HUES6 (cell line): ENCODE results near the gene CTBP2.

ENCODE experiments used
- H3K27ac ChIP-seq: 2 replicates; pipeline ENCODE4 v1.7.0; 2013; ENCODE audit warnings: low read depth, mild to moderate bottlenecking, low read length, inconsistent platforms
- H3K27me3 ChIP-seq: 2 replicates; pipeline ENCODE4 v1.6.1; 2013; ENCODE audit warnings: low read length; ENCODE audit not compliant: control insufficient read depth, insufficient read depth
- H3K36me3 ChIP-seq: 2 replicates; pipeline ENCODE4 v1.6.1; 2013; ENCODE audit warnings: low read length; ENCODE audit not compliant: control insufficient read depth, insufficient read depth
- H3K4me1 ChIP-seq: 2 replicates; pipeline ENCODE4 v1.6.1; 2013; ENCODE audit warnings: low read length; ENCODE audit not compliant: control insufficient read depth, insufficient read depth
- H3K4me3 ChIP-seq: 2 replicates; pipeline ENCODE4 v1.5.1; 2013; ENCODE audit warnings: low read depth, low read length
- H3K9ac ChIP-seq: one replicate; pipeline ENCODE4 v1.6.1; 2013; ENCODE audit warnings: mild to moderate bottlenecking, low read length
- H3K9me3 ChIP-seq: 2 replicates; pipeline ENCODE4 v1.6.1; 2013; ENCODE audit warnings: low read depth, low read length; ENCODE audit not compliant: control insufficient read depth, insufficient read depth

The CTBP2 gene

GRCh38 chr10:125159932-125160855 lies at the start of gene CTBP2:
Gene CTBP2, minus strand, starts transcription at chr10:125160563.
- Histone ChIP-seq H3K4me3 (peak within 1 kb of the TSS; percentile 80), H3K27me3 (no peaks in the 10 kb centered on the region), H3K27ac (peak within 1 kb of the TSS; percentile 93; the same call in 1 of the 2 replicates), H3K9ac (peak within 1 kb of the TSS; percentile 92), H3K9me3 (no peaks in the 10 kb centered on the region), H3K36me3 (no peaks in the 10 kb centered on the region; the same call in 1 of the 2 replicates), H3K4me1 (peaks cover 33% of the 10 kb centered on the region)

GRCh38 chr10:125209591-125210355 lies 49.4 kb upstream of the CTBP2 start:
- 0 out of 2 replicates have a peak, but pooled peaks cover 2% of the 10 kb centered on the region for H3K9me3 ChIP-seq
- H3K27ac ChIP-seq = no peak overlapping the region
- H3K36me3 ChIP-seq = no peaks in the 10 kb centered on the region
- no peak overlapping the region for H3K9ac ChIP-seq
- no peaks in the 10 kb centered on the region for H3K4me1 ChIP-seq
- H3K4me3 ChIP-seq = no peak overlapping the region
- H3K27me3 ChIP-seq = no peaks in the 10 kb centered on the region

- Histone ChIP-seq H3K4me3 (no peak overlapping the region), H3K27me3 (no peaks in the 10 kb centered on the region), H3K9ac (no peak overlapping the region)
Observed at GRCh38 chr10:125208854-125209565, 48.6 kb upstream of the CTBP2 start.

GRCh38 chr10:125206623-125207022 lies 46.3 kb upstream of the CTBP2 start:
- no peak overlapping the region for H3K4me3 ChIP-seq
- H3K9ac ChIP-seq = no peak overlapping the region
- H3K36me3 ChIP-seq = no peaks in the 10 kb centered on the region
- H3K4me1 ChIP-seq = no peaks in the 10 kb centered on the region
- no peaks in the 10 kb centered on the region for H3K27me3 ChIP-seq
- no peaks in the 10 kb centered on the region for H3K9me3 ChIP-seq
- no peak overlapping the region for H3K27ac ChIP-seq

More at GRCh38 chr10:125208854-125209565, 48.6 kb upstream of the CTBP2 start:
- Histone ChIP-seq H3K36me3 (no peaks in the 10 kb centered on the region), H3K9me3 (0 out of 2 replicates have a peak, but pooled peaks cover under 1% of the 10 kb centered on the region), H3K27ac (no peak overlapping the region), H3K4me1 (no peaks in the 10 kb centered on the region)

- H3K4me1 ChIP-seq = no peaks in the 10 kb centered on the region; the same call in 1 of the 2 replicates
- no peaks in the 10 kb centered on the region for H3K36me3 ChIP-seq
- H3K9me3 ChIP-seq = no peaks in the 10 kb centered on the region
- H3K27me3 ChIP-seq = no peaks in the 10 kb centered on the region
- no peak overlapping the region for H3K27ac ChIP-seq
- no peak overlapping the region for H3K4me3 ChIP-seq
- H3K9ac ChIP-seq = no peak overlapping the region
Observed at GRCh38 chr10:125205431-125205830, 45.1 kb upstream of the CTBP2 start.

- Histone ChIP-seq H3K9me3 (no peaks in the 10 kb centered on the region), H3K36me3 (no peaks in the 10 kb centered on the region), H3K27ac (no peak overlapping the region), H3K27me3 (no peaks in the 10 kb centered on the region), H3K4me3 (no peak overlapping the region), H3K4me1 (no peaks in the 10 kb centered on the region; the same call in 1 of the 2 replicates), H3K9ac (no peak overlapping the region)
Observed at GRCh38 chr10:125204400-125204799, 44.0 kb upstream of the CTBP2 start.

- Histone ChIP-seq H3K9ac (no peak overlapping the region), H3K36me3 (no peaks in the 10 kb centered on the region), H3K27me3 (no peaks in the 10 kb centered on the region), H3K4me1 (no peaks in the 10 kb centered on the region; the same call in 1 of the 2 replicates), H3K27ac (no peak overlapping the region), H3K4me3 (no peak overlapping the region), H3K9me3 (no peaks in the 10 kb centered on the region)
Observed at GRCh38 chr10:125203186-125203800, 42.9 kb upstream of the CTBP2 start.

GRCh38 chr10:125201791-125202622 lies 41.6 kb upstream of the CTBP2 start:
- Histone ChIP-seq H3K36me3 (no peaks in the 10 kb centered on the region), H3K9ac (no peak overlapping the region), H3K4me1 (no peaks in the 10 kb centered on the region; the same call in 1 of the 2 replicates), H3K9me3 (no peaks in the 10 kb centered on the region), H3K27ac (no peak overlapping the region), H3K4me3 (no peak overlapping the region), H3K27me3 (no peaks in the 10 kb centered on the region)

- no peak overlapping the region for H3K4me3 ChIP-seq
- no peaks in the 10 kb centered on the region; the same call in 1 of the 2 replicates for H3K4me1 ChIP-seq
- no peak overlapping the region for H3K9ac ChIP-seq
- H3K9me3 ChIP-seq = no peaks in the 10 kb centered on the region
- no peaks in the 10 kb centered on the region for H3K27me3 ChIP-seq
- no peak overlapping the region for H3K27ac ChIP-seq
- no peaks in the 10 kb centered on the region for H3K36me3 ChIP-seq
Observed at GRCh38 chr10:125201108-125201524, 40.8 kb upstream of the CTBP2 start.
